SU-DHL-6 (cell line): ENCODE results near the gene HNF4A.
A peak's percentile ranks its signal among the peaks of the same experiment; 100 is the strongest.

ENCODE experiments used
- H2AFZ ChIP-seq: fragments of 200-600 bp; sonication (generic); 2 replicates; pipeline ENCODE4 v1.6.1; 2014; ENCODE audit warnings: low read depth, mild to moderate bottlenecking, moderate library complexity, mixed read lengths, antibody characterized with exemption, low read length; ENCODE audit not compliant: severe bottlenecking
- H3F3A ChIP-seq: fragments of 200-600 bp; shearing (Covaris generic); 2 replicates; pipeline ENCODE4 v1.6.0; 2016; ENCODE audit warnings: antibody characterized with exemption, mild to moderate bottlenecking; ENCODE audit not compliant: insufficient read depth
- H3K27ac ChIP-seq: fragments of 200-600 bp; sonication (generic); 2 replicates; pipeline ENCODE4 v1.5.1; 2016; ENCODE audit warnings: low read depth, mild to moderate bottlenecking, low read length, moderate library complexity, mixed read lengths
- H3K27me3 ChIP-seq: fragments of 200-600 bp; sonication (generic), shearing (Covaris generic); 2 replicates; pipeline ENCODE4 v1.6.0; 2014; ENCODE audit warnings: mild to moderate bottlenecking, low read length
- H3K36me3 ChIP-seq: fragments of 200-600 bp; sonication (generic); 2 replicates; pipeline ENCODE4 v1.6.1; 2014; ENCODE audit warnings: mild to moderate bottlenecking, low read length, mixed read lengths
- H3K4me2 ChIP-seq: fragments of 300-600, 200-600 bp; shearing (Covaris generic), sonication (generic); 2 replicates; pipeline ENCODE4 v1.6.0; 2014; ENCODE audit warnings: low read length, low read depth, mild to moderate bottlenecking; ENCODE audit not compliant: poor library complexity, severe bottlenecking
- H3K4me3 ChIP-seq: fragments of 200-600 bp; sonication (generic); 2 replicates; pipeline ENCODE4 v1.5.1; 2014; ENCODE audit warnings: antibody characterized with exemption, low read length, mild to moderate bottlenecking, mixed read lengths; ENCODE audit not compliant: insufficient read depth, poor library complexity, severe bottlenecking
- H3K79me2 ChIP-seq: fragments of 200-600 bp; sonication (generic); 2 replicates; pipeline ENCODE4 v1.6.1; 2014; ENCODE audit warnings: mild to moderate bottlenecking, low read length, moderate library complexity; ENCODE audit not compliant: insufficient read depth
- H3K9ac ChIP-seq: fragments of 200-600 bp; sonication (generic); 2 replicates; pipeline ENCODE4 v1.7.0; 2014; ENCODE audit warnings: mild to moderate bottlenecking, low read length
- H3K9me2 ChIP-seq: fragments of 200-600 bp; sonication (generic); replicated peaks from 2 replicates; pipeline ENCODE4 v1.6.1; 2014; ENCODE audit warnings: low read length; ENCODE audit not compliant: insufficient read depth
- H3K9me3 ChIP-seq: fragments of 200-600 bp; sonication (generic); 2 replicates; pipeline ENCODE4 v1.6.1; 2014; ENCODE audit warnings: low read length, mixed read lengths; ENCODE audit not compliant: insufficient read depth
- H4K20me1 ChIP-seq: fragments of 200-600 bp; sonication (generic); 2 replicates; pipeline ENCODE4 v1.6.1; 2014; ENCODE audit warnings: low read depth, mild to moderate bottlenecking, antibody characterized with exemption, low read length, moderate library complexity, mixed read lengths
- CTCF ChIP-seq: fragments of 200-600 bp; sonication (generic); IDR thresholded peaks from one replicate; pipeline ENCODE4 v1.5.1; 2017; ENCODE audit warnings: antibody characterized with exemption, mild to moderate bottlenecking, low read length, moderate library complexity; ENCODE audit not compliant: insufficient read depth, poor library complexity, severe bottlenecking
- EZH2phosphoT487 ChIP-seq: fragments of 200-600 bp; sonication (generic), shearing (Covaris generic); conservative IDR thresholded peaks from 2 replicates; pipeline ENCODE4 v1.6.1; 2018; ENCODE audit warnings: mild to moderate bottlenecking, antibody characterized with exemption, low read length, moderate library complexity, mixed read lengths

HNF4A gene

GRCh38 chr20:44475372-44475693 is 119.8 kb downstream of the HNF4A start:
- H3K4me2 ChIP-seq: peak overlapping the region; percentile 72
- peak overlapping the region; percentile 69 for H2AFZ ChIP-seq
- H3K79me2 ChIP-seq: peaks cover 18% of the 10 kb centered on the region
- peak overlapping the region; percentile 81 for H3K9ac ChIP-seq
- H3K27me3 ChIP-seq: no peaks in the 10 kb centered on the region
- H3K9me2 ChIP-seq: no peaks in the 10 kb centered on the region
- peak overlapping the region; percentile 70 for H3K4me3 ChIP-seq
- no peaks in the 10 kb centered on the region for H3K36me3 ChIP-seq
- H3K27ac ChIP-seq: no peak overlapping the region
- no peaks in the 10 kb centered on the region for H4K20me1 ChIP-seq
- TF ChIP-seq CTCF (no peak), EZH2phosphoT487 (no peak)
- no peaks in the 10 kb centered on the region for H3F3A ChIP-seq
- H3K9me3 ChIP-seq: no peaks in the 10 kb centered on the region

GRCh38 chr20:44475694-44476560 is 120.4 kb downstream of the HNF4A start, which contains the start of gene TTPAL:
TSS of gene TTPAL (plus strand) at chr20:44475874. CDS start at chr20:44480000, 4,126 bp downstream.
- H3K36me3 ChIP-seq: no peaks in the 10 kb centered on the region
- H3K27ac ChIP-seq: peak within 1 kb of the TSS; percentile 56
- H3K9me3 ChIP-seq: no peaks in the 10 kb centered on the region
- H3K9ac ChIP-seq: peak within 1 kb of the TSS; percentile 81
- H3F3A ChIP-seq: no peaks in the 10 kb centered on the region
- H3K4me2 ChIP-seq: peak within 1 kb of the TSS; percentile 72
- TF ChIP-seq EZH2phosphoT487: no peak
- TF ChIP-seq CTCF: no peak
- no peaks in the 10 kb centered on the region for H3K27me3 ChIP-seq
- H4K20me1 ChIP-seq: no peaks in the 10 kb centered on the region
- peak within 1 kb of the TSS; percentile 69 for H2AFZ ChIP-seq
- peak within 1 kb of the TSS; percentile 70 for H3K4me3 ChIP-seq
- H3K9me2 ChIP-seq: no peaks in the 10 kb centered on the region
- H3K79me2 ChIP-seq: peaks cover 18% of the 10 kb centered on the region

GRCh38 chr20:44477151-44477550 is 121.7 kb downstream of the HNF4A start:
- Histone ChIP-seq H3K9me2 (no peaks in the 10 kb centered on the region), H3K9me3 (no peaks in the 10 kb centered on the region), H2AFZ (no peak overlapping the region), H3K4me2 (peak overlapping the region; percentile 72), H3K27me3 (no peaks in the 10 kb centered on the region), H3K27ac (no peak overlapping the region), H4K20me1 (no peaks in the 10 kb centered on the region), H3K36me3 (no peaks in the 10 kb centered on the region), H3K9ac (peak overlapping the region; percentile 81; the same call in 1 of the 2 replicates), H3F3A (no peaks in the 10 kb centered on the region), H3K79me2 (peaks cover 18% of the 10 kb centered on the region), H3K4me3 (peak overlapping the region; percentile 70)
- no peak for TF ChIP-seq CTCF
